Large intestine (tissue), 3 donors: ENCODE measurements around the gene ARRDC3. TPM values are rescaled to one million over a fixed set of nuclear protein-coding genes. Genes with fewer than 3 reads are reported as not detected.
A peak's percentile ranks its signal among the peaks of the same experiment; 100 is the strongest.
"Not testable (repeated sequence)": the region's sequence is repeated elsewhere in the genome, so short reads cannot be mapped to it uniquely, and the experiment has no call there.

Experiments used
- DNase-seq, 2 donors: peaks; one replicate each; pipeline versions ENCODE4 v3.0.0 to v3.0.0-alpha.2; 2013
- H3K27ac ChIP-seq: one replicate; pipeline ENCODE4 v1.5.1; 2013; ENCODE audit warnings: low read length
- H3K27me3 ChIP-seq: 2 replicates; pipeline ENCODE4 v1.6.1; 2013; ENCODE audit warnings: low read length; ENCODE audit not compliant: control insufficient read depth, insufficient read depth
- H3K36me3 ChIP-seq: 2 replicates; pipeline ENCODE4 v1.6.1; 2013; ENCODE audit warnings: low read length; ENCODE audit not compliant: control insufficient read depth, insufficient read depth
- H3K4me1 ChIP-seq: one replicate; pipeline ENCODE4 v1.6.1; 2013; ENCODE audit warnings: low read length; ENCODE audit not compliant: control insufficient read depth, insufficient read depth
- H3K4me3 ChIP-seq: one replicate; pipeline ENCODE4 v1.5.1; 2013; ENCODE audit warnings: low read length
- H3K9me3 ChIP-seq: one replicate; pipeline ENCODE4 v1.6.1; 2013; ENCODE audit warnings: mild to moderate bottlenecking, low read depth, low read length, moderate library complexity; ENCODE audit not compliant: control insufficient read depth
- WGBS: methylation state at CpG from one replicate; pipeline ENCODE4 v1.1.5; 2013; ENCODE audit warnings: low lambda C conversion rate; ENCODE audit not compliant: insufficient coverage; 5-methylcytosine and 5-hydroxymethylcytosine counted together
- polyA plus RNA-seq: library from polyadenylated mRNA; unstranded; fragments of 120-200 nt; gene quantifications from one replicate; pipeline ENCODE4 v1.2.1, GENCODE V29; 2013

The ARRDC3 gene
- polyA plus RNA-seq, 1 donor = 37.3 TPM

DNA sequence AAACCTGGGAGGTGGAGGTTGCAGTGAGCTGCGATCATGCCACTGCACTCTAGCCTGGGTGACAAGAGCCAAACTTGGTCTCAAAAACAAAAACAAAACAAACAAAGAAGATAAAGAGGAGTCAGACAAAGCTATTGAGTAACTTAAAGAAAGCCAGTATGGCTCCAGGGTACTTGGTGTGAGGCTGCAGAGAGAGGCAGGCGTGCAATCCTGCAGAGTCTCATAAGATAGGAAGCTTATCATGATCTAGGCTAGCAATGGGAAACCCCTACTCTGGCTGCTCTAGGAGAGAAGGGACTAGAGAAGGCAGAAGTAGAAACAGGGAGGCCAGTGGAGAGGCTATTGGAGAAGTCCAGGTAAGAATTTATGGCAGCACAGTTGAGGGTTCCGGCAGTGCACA, 42.0 kb downstream of the ARRDC3 start:
- H3K4me3 ChIP-seq = no peak overlapping the region
- WGBS = 100% methylated on average over 1 of the region's 3 CpGs
- no peak overlapping the region for H3K27ac ChIP-seq
- no peaks in the 10 kb centered on the region for H3K36me3 ChIP-seq
- H3K9me3 ChIP-seq = peaks cover 3% of the 10 kb centered on the region
- H3K27me3 ChIP-seq = no peaks in the 10 kb centered on the region
- no peak for DNase-seq
- no peaks in the 10 kb centered on the region for H3K4me1 ChIP-seq

- peaks cover 3% of the 10 kb centered on the region for H3K9me3 ChIP-seq
- H3K27ac ChIP-seq = no peak overlapping the region
- H3K4me1 ChIP-seq = no peaks in the 10 kb centered on the region
- no peaks in the 10 kb centered on the region for H3K27me3 ChIP-seq
- no peak overlapping the region for H3K4me3 ChIP-seq
- DNase-seq = no peak
- H3K36me3 ChIP-seq = no peaks in the 10 kb centered on the region
- no CpG with 5 or more reads among the region's 3 CpGs for WGBS
These were observed 42.6 kb downstream of the ARRDC3 start for GRCh38 chr5:91340532-91340931.

- Histone ChIP-seq H3K27ac (no peak overlapping the region), H3K4me3 (no peak overlapping the region), H3K9me3 (peaks cover 3% of the 10 kb centered on the region), H3K27me3 (no peaks in the 10 kb centered on the region), H3K4me1 (no peaks in the 10 kb centered on the region), H3K36me3 (no peaks in the 10 kb centered on the region)
- WGBS = 79% methylated on average over 3 of the region's 3 CpGs
- no peak for DNase-seq
These were observed 43.9 kb downstream of the ARRDC3 start for GRCh38 chr5:91339063-91339705.

DNA sequence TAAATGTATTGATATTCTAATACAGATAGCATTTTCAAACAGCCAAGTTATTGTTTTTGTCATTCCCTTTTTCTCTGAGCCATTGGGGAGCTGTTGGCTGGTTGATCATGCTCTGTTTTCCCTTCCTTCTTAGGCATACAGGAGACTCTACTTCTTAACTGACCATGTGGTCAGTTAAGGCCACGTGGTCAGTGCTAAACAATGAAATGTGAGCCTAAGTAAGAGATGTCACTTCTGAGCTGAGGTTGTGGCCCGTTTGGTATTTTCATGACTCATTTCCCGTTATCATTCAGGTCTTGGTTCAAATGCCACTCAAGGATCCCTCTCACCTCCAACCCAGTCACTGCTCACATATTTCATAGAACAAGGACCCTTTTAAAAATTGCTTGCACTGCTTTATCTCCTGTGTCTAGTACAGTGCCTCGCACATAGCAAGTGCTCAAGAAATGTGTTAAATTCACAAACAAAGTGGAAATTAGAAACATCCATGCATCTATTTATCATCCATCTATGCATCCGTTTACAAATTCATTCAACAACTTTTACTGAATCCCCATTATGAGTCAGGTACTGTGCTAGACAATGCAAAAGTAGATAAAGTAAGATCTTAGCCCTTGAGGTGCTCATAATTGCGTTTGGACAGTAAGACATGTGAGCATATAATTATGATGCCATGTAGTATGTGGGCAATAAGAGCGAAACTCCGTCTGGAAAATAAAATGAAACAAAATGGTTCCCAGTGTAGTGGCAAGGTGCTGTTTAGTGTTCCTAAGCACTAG, 50.7 kb downstream of the ARRDC3 start:
- H3K27ac ChIP-seq = no peak overlapping the region
- 74% methylated on average over 6 of the region's 8 CpGs for WGBS
- DNase-seq = no peak
- H3K4me1 ChIP-seq = no peaks in the 10 kb centered on the region
- H3K36me3 ChIP-seq = no peaks in the 10 kb centered on the region
- no peaks in the 10 kb centered on the region for H3K27me3 ChIP-seq
- H3K9me3 ChIP-seq = no peaks in the 10 kb centered on the region
- no peak overlapping the region for H3K4me3 ChIP-seq

- Histone ChIP-seq H3K36me3 (no peaks in the 10 kb centered on the region), H3K4me3 (no peak overlapping the region), H3K27ac (no peak overlapping the region), H3K27me3 (no peaks in the 10 kb centered on the region), H3K4me1 (no peaks in the 10 kb centered on the region), H3K9me3 (no peaks in the 10 kb centered on the region)
- WGBS = 75% methylated on average over 1 of the region's 1 CpG
- DNase-seq = no peak
These were observed 51.4 kb downstream of the ARRDC3 start for GRCh38 chr5:91331705-91332104.

GRCh38 chr5:91329283-91329682, 53.8 kb downstream of the ARRDC3 start:
- Histone ChIP-seq H3K9me3 (no peaks in the 10 kb centered on the region), H3K27ac (no peak overlapping the region), H3K36me3 (no peaks in the 10 kb centered on the region), H3K27me3 (no peaks in the 10 kb centered on the region), H3K4me1 (no peaks in the 10 kb centered on the region), H3K4me3 (no peak overlapping the region)
- DNase-seq = no peak
- WGBS = 60% methylated on average over 1 of the region's 1 CpG

DNA sequence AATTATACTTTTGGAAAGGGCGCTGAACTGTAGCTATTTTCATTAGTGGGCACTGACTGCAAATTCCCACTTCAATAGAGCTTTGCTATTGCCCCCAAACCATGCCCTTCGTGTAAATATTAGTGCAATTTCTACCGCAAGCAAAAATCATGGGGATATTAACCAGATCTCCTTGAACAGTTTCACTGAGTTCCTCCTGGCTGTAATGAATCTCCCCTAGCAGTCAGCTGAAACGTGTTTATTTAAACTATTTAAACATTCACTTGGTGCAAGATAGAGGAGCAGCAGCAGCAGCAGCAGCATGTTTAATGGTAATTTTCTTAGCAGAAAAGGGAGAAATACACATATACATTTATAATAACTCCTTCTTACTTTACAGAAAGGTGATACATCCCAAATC, 54.4 kb downstream of the ARRDC3 start:
- Histone ChIP-seq H3K4me1 (no peaks in the 10 kb centered on the region), H3K4me3 (no peak overlapping the region), H3K27me3 (no peaks in the 10 kb centered on the region), H3K9me3 (no peaks in the 10 kb centered on the region), H3K27ac (no peak overlapping the region), H3K36me3 (no peaks in the 10 kb centered on the region)
- no CpG with 5 or more reads among the region's 4 CpGs for WGBS
- DNase-seq = peak in 1 of 2 donors; percentile 14

- not testable (repeated sequence) for H3K4me3 ChIP-seq, DNase-seq, H3K4me1 ChIP-seq, H3K36me3 ChIP-seq, H3K27me3 ChIP-seq, H3K9me3 ChIP-seq, H3K27ac ChIP-seq
- WGBS = 83% methylated on average over 1 of the region's 4 CpGs
These were observed 60.1 kb downstream of the ARRDC3 start for GRCh38 chr5:91322981-91323380.

- H3K27ac ChIP-seq = no peak overlapping the region
- no peaks in the 10 kb centered on the region for H3K9me3 ChIP-seq
- H3K4me1 ChIP-seq = no peaks in the 10 kb centered on the region
- H3K27me3 ChIP-seq = no peaks in the 10 kb centered on the region
- WGBS = no CpG with 5 or more reads among the region's 2 CpGs
- no peaks in the 10 kb centered on the region for H3K36me3 ChIP-seq
- no peak overlapping the region for H3K4me3 ChIP-seq
- no peak for DNase-seq
These were observed 63.5 kb downstream of the ARRDC3 start for GRCh38 chr5:91319667-91320066.

GRCh38 chr5:91318724-91319123, 64.4 kb downstream of the ARRDC3 start:
- Histone ChIP-seq H3K4me3 (no peak overlapping the region), H3K27me3 (no peaks in the 10 kb centered on the region), H3K9me3 (no peaks in the 10 kb centered on the region), H3K36me3 (no peaks in the 10 kb centered on the region), H3K27ac (no peak overlapping the region), H3K4me1 (no peaks in the 10 kb centered on the region)
- no CpG with 5 or more reads among the region's 9 CpGs for WGBS
- DNase-seq = no peak
